HEK293 (cell line): ENCODE results near the gene PLEKHD1.

Source experiments
- CTCF ChIA-PET: fragments of 350-600 bp; formaldehyde crosslinking; extraction: SDS; loops from one replicate; lab custom pipeline; 2021; ENCODE audit warnings: antibody characterized with exemption; lab: Yijun Ruan, JAX
- POLR2A ChIA-PET: fragments of 300-600 bp; formaldehyde crosslinking; extraction: SDS; loops from one replicate; lab custom pipeline; 2020; ENCODE audit warnings: antibody characterized with exemption, inconsistent platforms; lab: Yijun Ruan, JAX
- H3K27ac ChIP-seq: fragments of 200-500 bp; sonication (Bioruptor generic); 2 replicates; pipeline ENCODE4 v1.5.1; 2014; ENCODE audit warnings: low read depth, low read length, control low read depth, inconsistent platforms; ENCODE audit errors: extremely low read depth
- H3K36me3 ChIP-seq, 2 experiments: fragments of 200-500 bp in 1 of 2; sonication (Bioruptor generic) in 1 of 2; 1 replicate in 1 of 2; 2 replicates in 1 of 2; pipeline ENCODE4 v1.5.1; 2014 to 2017; ENCODE audit warnings: inconsistent platforms in 2 of 2, low read length in 2 of 2; ENCODE audit not compliant: control insufficient read depth in 2 of 2, insufficient read depth in 1 of 2
- H3K4me1 ChIP-seq: fragments of 200-500 bp; sonication (Bioruptor generic); 2 replicates; pipeline ENCODE4 v1.5.1; 2014; ENCODE audit warnings: mild to moderate bottlenecking, low read length, inconsistent platforms; ENCODE audit not compliant: control insufficient read depth, insufficient read depth
- H3K4me3 ChIP-seq: 2 replicates; pipeline ENCODE4 v1.5.1; 2011; ENCODE audit warnings: low read depth, mild to moderate bottlenecking, control low read depth, low read length, moderate library complexity
- H3K9me3 ChIP-seq: fragments of 200-500 bp; sonication (Bioruptor generic); 2 replicates; pipeline ENCODE4 v1.5.1; 2014; ENCODE audit warnings: low read depth, low read length, inconsistent platforms; ENCODE audit not compliant: control insufficient read depth, insufficient read depth
- IKZF3 ChIP-seq: fragments of 450-650 bp; IDR thresholded peaks from 2 replicates; pipeline ENCODE4 v1.5.0; 2018; ENCODE audit warnings: missing biosample characterization, mild to moderate bottlenecking, missing genetic modification characterization, moderate library complexity
- SCRT1 ChIP-seq: fragments of 450-650 bp; formaldehyde crosslinking; IDR thresholded peaks from 2 replicates; pipeline ENCODE4 v1.5.1; 2016; ENCODE audit warnings: missing biosample characterization, missing genetic modification characterization, borderline replicate concordance
- SCRT2 ChIP-seq: fragments of 450-650 bp; formaldehyde crosslinking; IDR thresholded peaks from 2 replicates; pipeline ENCODE4 v1.5.1; 2016; ENCODE audit warnings: missing biosample characterization, missing genetic modification characterization
- TSHZ1 ChIP-seq: fragments of 450-650 bp; formaldehyde crosslinking; IDR thresholded peaks from 2 replicates; pipeline ENCODE4 v1.5.1; 2016; ENCODE audit warnings: missing biosample characterization, missing genetic modification characterization, borderline replicate concordance
- ZBTB17 ChIP-seq: fragments of 450-650 bp; formaldehyde crosslinking; IDR thresholded peaks from 2 replicates; pipeline ENCODE4 v1.5.1; 2016; ENCODE audit warnings: missing biosample characterization, missing genetic modification characterization
- ZNF133 ChIP-seq: fragments of 450-650 bp; formaldehyde crosslinking; IDR thresholded peaks from 2 replicates; pipeline ENCODE4 v1.5.1; 2016; ENCODE audit warnings: missing biosample characterization, missing genetic modification characterization
- ZNF2 ChIP-seq: fragments of 450-650 bp; formaldehyde crosslinking; IDR thresholded peaks from 2 replicates; pipeline ENCODE4 v1.5.1; 2016; ENCODE audit warnings: missing biosample characterization, missing genetic modification characterization
- ZNF221 ChIP-seq: fragments of 450-650 bp; formaldehyde crosslinking; IDR thresholded peaks from 2 replicates; pipeline ENCODE4 v1.5.1; 2017; ENCODE audit warnings: missing biosample characterization, missing genetic modification characterization, borderline replicate concordance
- ZNF366 ChIP-seq: fragments of 450-650 bp; formaldehyde crosslinking; conservative IDR thresholded peaks from 2 replicates; pipeline ENCODE4 v1.5.1; 2016; ENCODE audit warnings: missing biosample characterization, missing genetic modification characterization
- ZNF571 ChIP-seq: fragments of 450-650 bp; formaldehyde crosslinking; IDR thresholded peaks from 2 replicates; pipeline ENCODE4 v1.5.0; 2017; ENCODE audit warnings: missing biosample characterization, missing genetic modification characterization
- ZNF629 ChIP-seq: fragments of 450-650 bp; formaldehyde crosslinking; IDR thresholded peaks from 2 replicates; pipeline ENCODE4 v1.5.1; 2017; ENCODE audit warnings: missing biosample characterization, missing genetic modification characterization
- ZNF654 ChIP-seq: fragments of 450-650 bp; formaldehyde crosslinking; IDR thresholded peaks from 2 replicates; pipeline ENCODE4 v1.5.1; 2016; ENCODE audit warnings: low read depth, missing biosample characterization, missing genetic modification characterization
- ZNF658 ChIP-seq: fragments of 450-650 bp; formaldehyde crosslinking; IDR thresholded peaks from 2 replicates; pipeline ENCODE4; 2016; ENCODE audit warnings: missing biosample characterization, missing genetic modification characterization
- ZNF677 ChIP-seq: fragments of 450-650 bp; IDR thresholded peaks from 2 replicates; pipeline ENCODE4 v1.5.0; 2018; ENCODE audit warnings: missing biosample characterization, mild to moderate bottlenecking, missing genetic modification characterization, moderate library complexity
- ZSCAN23 ChIP-seq: fragments of 450-650 bp; formaldehyde crosslinking; IDR thresholded peaks from 2 replicates; pipeline ENCODE4 v1.5.1; 2016; ENCODE audit warnings: missing biosample characterization, missing genetic modification characterization
- ZSCAN30 ChIP-seq: fragments of 450-650 bp; IDR thresholded peaks from 2 replicates; pipeline ENCODE4 v1.5.1; 2018; ENCODE audit warnings: missing biosample characterization, mild to moderate bottlenecking, missing genetic modification characterization, moderate library complexity
- ZSCAN4 ChIP-seq: fragments of 450-650 bp; formaldehyde crosslinking; IDR thresholded peaks from 2 replicates; pipeline ENCODE4 v1.5.1; 2017; ENCODE audit warnings: missing biosample characterization, missing genetic modification characterization
- TF ChIP-seq, protein P1 (sequence below): fragments of 450-650 bp; formaldehyde crosslinking; IDR thresholded peaks from 2 replicates; pipeline ENCODE4 v1.5.1; 2016; ENCODE audit warnings: missing biosample characterization, missing genetic modification characterization
- TF ChIP-seq, protein P2 (sequence below): fragments of 450-650 bp; formaldehyde crosslinking; IDR thresholded peaks from 2 replicates; pipeline ENCODE4 v1.5.1; 2016; ENCODE audit warnings: missing biosample characterization, missing genetic modification characterization
- TF ChIP-seq, protein P3 (sequence below): fragments of 450-650 bp; formaldehyde crosslinking; IDR thresholded peaks from 2 replicates; pipeline ENCODE4 v1.5.1; 2016; ENCODE audit warnings: missing biosample characterization, missing genetic modification characterization

Gene PLEKHD1

GRCh38 chr14:69519204-69520100, 34.9 kb downstream of the PLEKHD1 start:
- Histone ChIP-seq H3K36me3 (no peaks in the 10 kb centered on the region), H3K9me3 (no peaks in the 10 kb centered on the region), H3K4me3 (no peak overlapping the region), H3K4me1 (0 out of 2 replicates have a peak, but pooled peaks cover 2% of the 10 kb centered on the region), H3K27ac (no peak overlapping the region)
- CTCF ChIA-PET: interaction anchor here (0.5 to 1.1 kb wide), 5 partner anchors 14 to 554 kb away, joined by 3 to 5 read pairs (median 3); no protein-coding TSS in a partner anchor
- POLR2A ChIA-PET: interaction anchor here (0.6 kb wide), 1 partner anchor 998 kb away, joined by 4 read pairs; no protein-coding TSS in a partner anchor
- TF ChIP-seq ZNF658 (no peak), ZNF571 (tag by site-specific recombination) (no peak), SCRT2 (no peak), ZNF221 (tag by site-specific recombination) (no peak), IKZF3 (tag by site-specific recombination) (no peak), ZSCAN30 (tag by site-specific recombination) (no peak), TSHZ1 (tag by site-specific recombination) (no peak)
- TF ChIP-seq, protein P1, sequence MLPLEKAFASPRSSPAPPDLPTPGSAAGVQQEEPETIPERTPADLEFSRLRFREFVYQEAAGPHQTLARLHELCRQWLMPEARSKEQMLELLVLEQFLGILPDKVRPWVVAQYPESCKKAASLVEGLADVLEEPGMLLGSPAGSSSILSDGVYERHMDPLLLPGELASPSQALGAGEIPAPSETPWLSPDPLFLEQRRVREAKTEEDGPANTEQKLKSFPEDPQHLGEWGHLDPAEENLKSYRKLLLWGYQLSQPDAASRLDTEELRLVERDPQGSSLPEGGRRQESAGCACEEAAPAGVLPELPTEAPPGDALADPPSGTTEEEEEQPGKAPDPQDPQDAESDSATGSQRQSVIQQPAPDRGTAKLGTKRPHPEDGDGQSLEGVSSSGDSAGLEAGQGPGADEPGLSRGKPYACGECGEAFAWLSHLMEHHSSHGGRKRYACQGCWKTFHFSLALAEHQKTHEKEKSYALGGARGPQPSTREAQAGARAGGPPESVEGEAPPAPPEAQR: no peak

- TF ChIP-seq ZSCAN23 (tag by site-specific recombination) (no peak), ZNF2 (tag by site-specific recombination) (no peak), ZNF677 (tag by site-specific recombination) (no peak), ZSCAN4 (tag by site-specific recombination) (no peak), ZNF571 (tag by site-specific recombination) (no peak), ZNF366 (tag by site-specific recombination) (no peak), TSHZ1 (tag by site-specific recombination) (no peak), SCRT1 (tag by site-specific recombination) (no peak), ZNF629 (tag by site-specific recombination) (no peak), ZBTB17 (tag by site-specific recombination) (no peak), ZNF654 (no peak), ZNF133 (no peak)
- TF ChIP-seq, protein P2, sequence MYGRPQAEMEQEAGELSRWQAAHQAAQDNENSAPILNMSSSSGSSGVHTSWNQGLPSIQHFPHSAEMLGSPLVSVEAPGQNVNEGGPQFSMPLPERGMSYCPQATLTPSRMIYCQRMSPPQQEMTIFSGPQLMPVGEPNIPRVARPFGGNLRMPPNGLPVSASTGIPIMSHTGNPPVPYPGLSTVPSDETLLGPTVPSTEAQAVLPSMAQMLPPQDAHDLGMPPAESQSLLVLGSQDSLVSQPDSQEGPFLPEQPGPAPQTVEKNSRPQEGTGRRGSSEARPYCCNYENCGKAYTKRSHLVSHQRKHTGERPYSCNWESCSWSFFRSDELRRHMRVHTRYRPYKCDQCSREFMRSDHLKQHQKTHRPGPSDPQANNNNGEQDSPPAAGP (tag by site-specific recombination): no peak
- TF ChIP-seq, protein P3, sequence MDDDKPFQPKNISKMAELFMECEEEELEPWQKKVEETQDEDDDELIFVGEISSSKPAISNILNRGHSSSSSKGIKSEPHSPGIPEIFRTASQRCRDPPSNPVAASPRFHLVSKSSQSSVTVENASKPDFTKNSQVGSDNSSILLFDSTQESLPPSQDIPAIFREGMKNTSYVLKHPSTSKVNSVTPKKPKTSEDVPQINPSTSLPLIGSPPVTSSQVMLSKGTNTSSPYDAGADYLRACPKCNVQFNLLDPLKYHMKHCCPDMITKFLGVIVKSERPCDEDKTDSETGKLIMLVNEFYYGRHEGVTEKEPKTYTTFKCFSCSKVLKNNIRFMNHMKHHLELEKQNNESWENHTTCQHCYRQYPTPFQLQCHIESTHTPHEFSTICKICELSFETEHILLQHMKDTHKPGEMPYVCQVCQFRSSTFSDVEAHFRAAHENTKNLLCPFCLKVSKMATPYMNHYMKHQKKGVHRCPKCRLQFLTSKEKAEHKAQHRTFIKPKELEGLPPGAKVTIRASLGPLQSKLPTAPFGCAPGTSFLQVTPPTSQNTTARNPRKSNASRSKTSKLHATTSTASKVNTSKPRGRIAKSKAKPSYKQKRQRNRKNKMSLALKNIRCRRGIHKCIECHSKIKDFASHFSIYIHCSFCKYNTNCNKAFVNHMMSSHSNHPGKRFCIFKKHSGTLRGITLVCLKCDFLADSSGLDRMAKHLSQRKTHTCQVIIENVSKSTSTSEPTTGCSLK (tag by site-specific recombination): no peak
- Histone ChIP-seq H3K27ac (no peak overlapping the region), H3K4me1 (0 out of 2 replicates have a peak, but pooled peaks cover 2% of the 10 kb centered on the region), H3K4me3 (no peak overlapping the region), H3K9me3 (no peaks in the 10 kb centered on the region), H3K36me3 (no peaks in the 10 kb centered on the region)
- ChIA-PET POLR2A (no interaction called here), CTCF (interaction anchor here (0.7 kb wide), 1 partner anchor 1064 kb away, joined by 3 read pairs; no protein-coding TSS in a partner anchor)
Observed at GRCh38 chr14:69522026-69522425, 37.5 kb downstream of the PLEKHD1 start.
